Renal pelvis (tissue), 4 donors: ENCODE data around the gene CYSTM1. TPM values are rescaled to one million over a fixed set of nuclear protein-coding genes. Genes with fewer than 3 reads are reported as not detected.

Experiments used
- DNase-seq: peaks from one replicate; pipeline ENCODE4 v3.0.0-alpha.2; 2013
- polyA plus RNA-seq, 3 donors: library from polyadenylated mRNA; unstranded; fragments of 120-200 nt; gene quantifications; one replicate each; pipeline ENCODE4 v1.2.1, GENCODE V29; 2013; ENCODE audit not compliant: insufficient read length in 3 of 3

The CYSTM1 gene
- polyA plus RNA-seq, 3 donors = 68.2 to 72.4 (median 72.0) TPM

DNA sequence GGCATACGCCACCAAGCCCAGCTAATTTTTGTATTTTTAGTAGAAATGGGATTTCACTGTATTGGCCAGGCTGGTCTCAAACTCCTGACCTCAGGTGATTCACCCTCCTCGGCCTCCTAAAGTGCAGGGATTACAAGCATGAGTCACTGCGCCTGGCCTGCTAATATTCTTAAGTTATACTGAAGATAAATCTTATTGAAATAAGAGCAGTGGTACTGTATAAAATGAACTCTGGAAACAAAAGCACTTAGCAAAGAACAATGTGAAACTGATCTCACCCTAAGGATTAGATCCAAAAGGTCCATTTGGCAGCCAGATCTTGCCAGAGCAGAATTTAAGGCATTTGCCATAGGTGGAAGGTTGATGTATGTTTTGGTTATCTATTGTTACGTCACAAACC is 27.1 kb downstream of the CYSTM1 start:
- no peak for DNase-seq

DNA sequence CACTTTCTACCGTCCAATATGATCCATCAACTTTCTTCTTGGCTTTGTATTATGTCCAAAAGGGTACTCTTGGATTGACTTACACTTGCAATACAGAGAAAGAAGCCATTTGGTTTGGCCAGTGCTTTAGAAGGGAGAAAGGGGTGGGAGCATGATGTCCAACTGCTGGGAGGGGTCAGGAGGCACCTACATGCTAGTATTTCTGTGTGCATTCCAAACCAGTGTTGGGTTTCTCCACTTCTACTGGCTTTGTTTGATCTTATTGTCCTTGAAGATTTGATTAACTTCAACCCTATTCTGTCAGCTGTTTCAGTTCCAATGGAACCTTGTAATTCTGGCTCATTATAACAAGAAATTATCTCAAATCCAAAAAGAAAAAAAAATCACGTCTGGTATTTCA is 27.6 kb downstream of the CYSTM1 start:
- DNase-seq = no peak

DNA sequence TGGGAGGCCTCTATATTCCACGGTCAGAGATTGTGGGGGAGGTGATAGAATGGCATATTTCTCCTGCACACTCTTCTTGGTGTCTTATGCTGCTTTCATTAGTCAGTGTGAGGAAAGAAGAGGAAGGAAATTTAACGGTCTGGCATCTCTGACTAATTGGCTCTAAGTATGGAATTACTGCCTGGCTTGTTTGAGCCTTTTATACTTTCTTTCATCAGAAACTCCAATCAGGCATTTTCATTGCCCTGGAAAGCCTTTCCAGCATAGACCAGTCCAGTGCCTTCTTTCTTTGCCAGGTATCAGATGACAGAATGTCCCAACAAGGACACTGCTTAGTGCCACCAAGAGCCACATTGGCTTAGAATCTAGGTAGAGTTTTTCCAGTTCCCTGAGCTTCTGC is 30.2 kb downstream of the CYSTM1 start:
- no peak for DNase-seq

DNA sequence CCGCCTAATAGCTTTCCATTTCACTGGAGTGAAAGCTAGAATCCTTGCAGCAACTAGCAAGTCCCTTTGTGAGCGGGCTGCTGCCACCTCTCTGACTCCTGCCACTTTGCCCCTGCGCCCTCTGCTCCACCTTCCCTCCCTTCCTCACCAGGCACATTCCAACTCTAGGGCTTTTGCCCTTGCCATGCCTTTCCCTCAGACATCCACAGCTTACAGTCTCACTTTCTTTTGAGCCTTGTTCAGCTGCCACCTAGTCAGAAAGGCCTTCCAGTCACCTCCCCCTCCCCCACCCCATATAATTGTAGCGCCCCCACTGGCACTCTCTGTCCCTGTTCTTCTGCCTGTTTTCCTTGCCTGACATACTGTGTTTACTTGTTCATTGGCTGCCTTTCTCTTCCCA is 31.0 kb downstream of the CYSTM1 start:
- no peak for DNase-seq

DNA sequence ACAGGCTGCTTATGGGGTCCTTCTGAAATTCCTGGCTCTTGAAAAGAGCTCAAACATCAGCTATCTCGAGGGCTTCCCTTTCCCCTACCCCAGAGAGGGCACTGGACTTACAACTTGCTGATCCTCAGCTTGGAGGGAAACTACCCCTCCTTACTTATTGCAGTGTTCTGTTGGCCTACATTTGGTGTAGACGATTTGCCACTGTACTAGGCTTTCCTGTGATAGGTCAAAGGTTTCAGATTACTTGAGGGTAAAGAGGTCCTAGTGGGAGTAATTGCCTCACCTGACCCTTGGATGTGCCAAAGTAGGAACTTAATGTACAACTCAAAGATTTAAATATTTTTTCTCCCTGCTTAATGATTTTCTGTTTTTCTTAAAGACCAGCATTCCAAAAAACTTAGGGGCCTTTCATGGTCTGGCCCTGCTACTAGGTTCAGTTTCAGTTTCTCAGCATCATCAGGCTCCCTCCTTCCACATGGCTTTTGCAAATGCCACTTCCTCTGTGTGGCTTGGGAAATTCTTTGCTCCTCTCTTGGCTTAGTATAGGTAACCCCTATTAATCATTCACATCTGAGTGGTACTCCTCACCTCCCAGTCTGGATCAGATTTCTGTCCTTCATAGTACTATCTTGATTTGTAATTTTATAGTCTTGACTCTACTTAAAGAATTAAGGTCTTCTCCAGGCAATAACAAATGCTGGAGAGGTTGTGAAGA is 32.4 kb downstream of the CYSTM1 start:
- DNase-seq = no peak

DNA sequence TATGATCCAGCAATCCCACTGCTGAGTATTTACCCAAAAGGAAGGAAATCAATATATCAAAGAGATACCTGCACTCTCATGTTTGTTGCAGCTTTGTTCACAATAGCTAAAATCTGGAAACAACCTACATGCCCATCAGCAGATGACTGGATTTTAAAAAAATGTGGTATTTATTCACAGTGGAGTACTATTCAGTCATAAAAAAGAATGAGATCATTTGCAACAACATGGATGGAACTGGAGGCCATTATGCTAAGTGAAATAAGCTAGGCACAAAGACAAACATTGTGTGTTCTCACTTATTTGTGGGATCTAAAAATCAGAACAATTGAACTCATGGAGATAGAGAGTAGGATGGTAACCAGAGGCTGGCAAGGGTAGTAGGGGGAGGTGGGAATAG is 33.1 kb downstream of the CYSTM1 start:
- DNase-seq = no peak

DNA sequence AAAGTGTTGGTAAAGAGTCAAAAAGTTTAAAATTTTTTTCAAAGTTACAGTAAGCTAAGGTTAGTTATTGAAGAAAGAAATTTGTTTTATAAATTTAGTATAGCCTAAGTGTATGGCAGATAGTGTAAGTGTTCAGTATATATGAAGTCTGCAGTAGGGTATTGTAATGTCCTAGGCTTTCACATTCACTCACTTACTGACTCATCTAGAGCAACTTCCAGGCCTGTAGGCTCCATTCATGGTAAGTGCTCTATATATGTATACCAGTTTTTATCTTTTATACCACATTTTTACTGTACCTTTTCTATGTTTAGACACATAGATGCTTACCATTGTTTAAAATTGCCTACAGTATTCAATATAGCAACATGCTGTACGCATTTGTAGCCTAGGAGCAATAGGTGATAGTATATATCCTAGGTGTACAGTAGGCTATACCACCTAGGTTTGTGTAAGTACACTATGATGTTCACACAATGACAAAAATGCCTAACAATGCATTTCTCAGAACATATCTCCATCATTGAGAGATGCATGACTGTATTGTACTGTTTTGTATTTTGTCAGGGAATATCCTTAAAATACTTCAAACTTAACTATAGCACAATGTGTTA is 38.5 kb downstream of the CYSTM1 start:
- no peak for DNase-seq

DNA sequence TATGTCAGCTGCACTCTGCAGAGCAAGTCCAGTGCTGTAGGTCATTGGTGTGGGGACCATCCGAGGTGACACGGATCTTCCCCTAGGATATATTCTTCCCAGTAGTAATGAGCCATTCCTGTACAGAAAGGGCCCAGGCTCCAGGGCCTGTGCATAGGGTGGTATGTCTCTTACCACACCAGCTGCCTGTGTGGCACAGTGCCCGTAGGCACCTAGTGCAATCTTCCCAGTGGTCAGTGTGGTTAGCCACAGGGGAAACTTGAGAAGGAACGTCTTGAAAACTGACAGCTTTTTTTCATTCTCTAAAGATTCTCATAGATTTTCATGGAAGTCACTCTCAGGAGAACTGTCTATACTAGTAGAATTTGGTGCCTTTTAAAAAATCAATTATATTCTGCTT is 39.8 kb downstream of the CYSTM1 start:
- no peak for DNase-seq

DNA sequence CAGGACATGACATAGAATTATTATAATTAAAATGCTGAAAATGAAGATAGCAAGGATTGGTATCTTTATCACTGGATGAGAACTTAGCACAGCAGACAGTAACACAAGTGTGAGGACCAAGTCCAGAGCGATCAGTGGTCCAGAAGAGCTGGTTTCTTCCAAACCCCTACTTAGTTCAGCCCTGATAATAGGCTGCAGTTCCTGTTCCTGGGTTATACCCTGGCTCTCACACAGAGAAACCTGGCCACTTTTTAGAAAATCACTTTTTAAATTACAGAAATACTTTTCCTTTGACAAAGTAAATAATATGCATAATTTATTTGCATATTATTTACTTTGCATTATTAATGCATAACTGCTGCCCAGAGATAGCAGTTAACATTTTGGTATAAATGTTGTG is 40.3 kb downstream of the CYSTM1 start:
- DNase-seq = no peak

DNA sequence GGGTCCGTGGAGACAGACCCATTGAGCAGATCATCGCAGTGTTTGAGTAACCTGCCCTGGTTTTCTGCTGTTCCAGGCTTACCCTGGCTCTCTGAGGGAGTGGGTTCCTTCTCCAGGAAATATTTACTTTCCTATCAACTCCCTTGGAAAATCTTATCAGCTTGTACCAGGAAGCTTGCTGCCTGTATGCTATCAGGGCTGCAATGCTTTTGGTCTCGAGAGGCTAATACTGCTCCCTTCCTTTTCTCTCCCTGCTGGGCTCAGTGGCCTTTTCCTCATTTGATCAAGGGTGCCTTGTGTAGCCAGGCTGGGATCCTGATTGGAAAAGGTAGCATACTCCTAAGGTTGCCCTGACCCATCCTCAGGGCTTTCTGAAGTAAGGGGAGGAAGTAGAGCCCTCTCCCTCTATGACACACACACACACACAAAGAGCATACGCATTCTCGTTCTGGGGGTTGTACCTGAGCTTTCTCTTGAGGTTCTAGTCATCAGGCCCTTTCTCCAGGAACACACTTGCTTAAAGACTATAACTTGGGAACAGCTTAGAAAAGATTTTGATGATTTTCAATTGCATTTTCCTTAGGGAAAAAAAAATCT is 41.6 kb downstream of the CYSTM1 start:
- DNase-seq = no peak

DNA sequence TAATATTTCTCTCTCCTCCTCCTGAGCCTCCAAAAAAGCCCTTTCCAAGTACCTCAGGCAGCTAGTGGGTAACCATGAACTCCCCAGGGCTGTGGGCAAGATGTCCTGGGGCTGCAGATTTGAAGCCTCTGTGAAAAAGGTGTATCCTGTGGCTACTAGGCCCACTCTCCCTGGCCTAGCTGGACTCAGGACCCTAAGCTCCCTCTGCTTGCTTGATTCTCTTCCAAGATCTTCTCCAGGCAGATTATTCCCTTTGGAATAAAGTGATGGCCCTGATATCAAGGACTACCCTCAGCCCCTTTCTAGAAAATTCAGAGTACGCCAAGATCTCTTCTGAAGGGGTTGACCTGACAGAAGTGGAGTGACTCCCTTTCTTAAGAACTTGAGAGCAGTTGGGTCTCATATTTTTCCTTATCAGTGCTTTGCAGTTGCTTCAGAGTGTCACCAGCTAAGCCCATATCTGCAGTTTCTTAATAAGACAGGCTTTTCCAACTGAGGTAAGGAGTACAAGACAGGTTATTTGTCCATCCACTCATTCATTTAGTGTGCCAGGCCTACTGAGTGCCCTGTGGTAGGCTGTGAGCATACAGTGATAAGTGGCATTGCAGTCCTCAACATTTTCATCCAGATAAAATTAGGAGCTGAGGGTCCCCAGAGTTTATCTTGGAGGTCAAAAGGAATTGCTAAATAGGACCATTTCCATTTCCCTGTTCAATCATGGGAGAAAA is 42.5 kb downstream of the CYSTM1 start:
- no peak for DNase-seq

DNA sequence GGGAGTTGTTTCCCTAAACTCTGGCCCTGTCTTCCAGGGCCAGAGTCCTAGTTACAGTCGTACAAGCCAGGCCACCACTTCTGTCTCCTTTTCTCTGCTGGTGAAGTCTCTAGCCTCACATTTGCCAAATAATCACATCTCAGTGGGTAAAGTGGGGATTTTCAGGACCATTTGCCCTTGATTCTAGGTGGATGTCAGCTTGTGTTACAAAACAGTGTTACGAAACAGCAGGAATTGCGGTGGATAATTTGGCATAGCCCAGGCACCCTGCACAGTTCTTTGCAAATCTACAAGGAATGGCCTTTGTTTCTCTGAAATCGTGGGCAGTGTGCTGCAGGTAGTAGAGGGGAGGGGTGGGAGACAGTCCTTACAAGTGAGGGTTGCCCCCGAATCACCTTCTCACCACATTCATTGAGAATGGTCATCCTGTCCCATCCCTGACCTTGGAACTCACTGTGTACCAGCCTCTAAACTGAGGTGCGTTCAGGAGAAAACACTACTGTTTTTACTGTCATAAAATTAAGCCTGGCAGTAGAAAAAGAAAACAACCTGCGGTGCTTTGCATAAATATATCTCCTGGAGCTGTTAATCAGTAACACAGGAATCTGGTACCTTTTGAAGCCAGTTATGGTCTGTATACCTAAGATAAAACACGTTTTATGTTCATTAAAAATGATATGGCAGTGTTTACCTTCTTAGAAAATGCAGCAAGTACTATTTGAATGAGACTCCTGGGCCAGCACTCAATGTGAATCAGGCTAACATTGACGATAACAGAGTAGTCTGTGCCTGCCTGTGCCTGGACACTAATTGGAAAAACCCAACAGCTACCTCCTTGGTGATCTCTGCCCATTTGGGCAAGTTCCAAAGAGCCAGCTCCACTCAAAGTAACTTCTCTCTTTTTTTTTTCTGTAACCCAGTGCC is 44.3 kb downstream of the CYSTM1 start:
- DNase-seq = no peak

DNA sequence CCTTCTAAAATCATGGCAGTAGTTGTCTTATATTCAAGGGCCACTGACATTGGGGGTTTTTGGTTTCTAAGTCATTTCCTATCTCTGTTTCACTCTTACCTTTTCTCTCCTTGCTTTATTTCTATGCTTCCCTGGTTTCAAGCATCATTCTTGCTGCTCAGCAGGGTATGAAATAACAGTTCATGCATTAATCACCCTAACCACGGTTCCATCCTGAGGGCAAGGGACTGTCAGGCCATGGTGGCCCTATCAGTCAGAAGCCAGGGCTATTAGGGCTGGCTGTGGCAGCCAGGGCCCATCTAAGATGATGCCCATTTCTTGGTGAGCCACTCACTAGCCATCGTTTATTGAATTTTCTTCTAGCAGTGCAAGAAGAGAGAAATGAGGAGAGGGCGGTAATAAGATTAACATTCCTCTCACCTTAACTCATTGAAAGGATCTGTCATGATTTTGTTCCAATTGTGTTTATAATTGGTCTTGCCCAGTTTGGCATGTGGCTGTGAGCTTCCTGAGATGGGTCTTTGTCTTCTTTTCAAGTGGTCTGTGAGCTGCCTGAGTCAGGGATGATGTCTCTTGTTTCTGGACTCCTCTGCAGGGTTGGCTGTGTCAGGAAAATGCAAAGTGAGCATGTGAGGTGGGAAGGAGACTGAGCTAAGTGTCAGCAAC is 45.2 kb downstream of the CYSTM1 start:
- DNase-seq = no peak

DNA sequence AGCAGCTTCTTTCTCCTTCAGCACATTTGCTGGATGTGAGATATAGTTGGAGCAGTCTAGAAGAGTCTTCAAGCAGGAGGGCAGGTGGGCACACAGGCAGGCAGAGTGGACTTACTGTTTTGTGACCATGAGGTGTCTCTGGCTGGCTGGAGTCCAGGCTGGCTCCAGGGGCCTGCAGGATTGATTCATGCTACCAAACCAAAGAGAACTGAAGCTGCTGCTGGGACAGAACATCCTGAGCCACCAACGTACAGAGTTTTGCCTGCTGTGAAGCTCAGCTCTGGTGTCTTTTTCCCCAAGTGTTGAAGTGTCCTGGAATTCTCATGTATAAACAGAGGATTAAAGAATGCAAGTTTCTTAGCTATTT is 45.7 kb downstream of the CYSTM1 start:
- DNase-seq = no peak

DNA sequence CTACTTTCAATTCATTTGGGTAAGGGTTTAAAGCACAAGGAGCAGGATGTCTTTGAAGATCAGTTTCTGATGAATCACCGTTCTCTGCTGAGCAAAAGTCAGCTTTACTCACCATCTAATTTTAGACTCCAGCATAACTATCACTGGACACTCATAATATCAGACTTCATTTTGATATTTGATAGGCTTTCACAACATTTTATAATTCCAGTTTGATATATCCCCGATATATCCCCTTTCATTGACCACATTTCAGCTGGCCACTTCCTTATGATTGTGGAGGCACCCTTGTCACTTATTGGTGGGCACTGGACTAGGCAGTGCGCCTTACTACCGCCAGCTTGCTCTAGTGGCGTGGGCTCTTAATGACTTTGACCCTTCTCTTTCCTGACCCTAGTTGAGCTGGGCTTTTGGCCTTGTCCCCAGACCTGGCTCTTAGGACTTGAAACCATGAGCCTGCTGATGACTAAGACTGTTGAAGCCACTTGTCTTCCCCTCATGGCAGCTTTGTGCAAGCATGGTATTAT is 46.8 kb downstream of the CYSTM1 start:
- DNase-seq = no peak

DNA sequence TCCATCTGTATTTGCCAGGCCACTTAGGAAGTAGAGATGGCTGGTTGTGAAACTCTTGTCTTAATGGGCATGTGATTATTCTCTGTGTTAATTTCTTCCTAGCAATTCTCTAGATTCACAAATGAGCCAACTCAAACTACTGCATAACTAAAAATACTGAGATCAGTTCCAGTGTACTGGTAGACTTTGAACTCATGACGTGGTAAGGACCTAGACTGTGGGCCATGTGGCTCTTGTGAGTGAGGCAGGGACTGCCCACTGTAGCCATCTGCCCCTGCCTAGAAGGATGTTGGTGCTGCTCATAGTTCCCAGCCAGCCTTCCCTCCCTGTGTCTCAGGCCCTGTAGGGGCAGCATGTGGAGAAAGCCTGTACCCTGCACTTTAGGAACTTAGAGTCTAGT is 47.4 kb downstream of the CYSTM1 start:
- DNase-seq = no peak

DNA sequence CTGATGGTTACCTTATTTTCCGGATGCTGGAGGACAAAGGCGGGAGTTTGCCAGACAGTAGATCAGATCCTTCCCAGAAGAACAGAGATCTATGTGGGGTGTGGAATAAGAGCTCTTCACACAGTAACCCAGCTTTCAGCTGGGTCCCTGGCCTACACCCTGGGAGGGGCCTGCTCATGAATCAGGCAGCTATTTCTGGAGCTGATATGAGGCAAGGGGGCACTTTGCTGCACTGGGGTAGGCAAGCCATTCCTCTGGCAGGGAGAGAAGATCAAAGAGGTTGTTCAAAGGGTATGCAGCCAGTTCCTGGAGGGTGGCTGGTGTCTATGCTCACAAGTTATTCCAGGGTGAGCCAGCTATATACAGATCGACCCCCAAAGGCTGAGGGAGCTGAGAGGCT is 48.6 kb downstream of the CYSTM1 start:
- no peak for DNase-seq

DNA sequence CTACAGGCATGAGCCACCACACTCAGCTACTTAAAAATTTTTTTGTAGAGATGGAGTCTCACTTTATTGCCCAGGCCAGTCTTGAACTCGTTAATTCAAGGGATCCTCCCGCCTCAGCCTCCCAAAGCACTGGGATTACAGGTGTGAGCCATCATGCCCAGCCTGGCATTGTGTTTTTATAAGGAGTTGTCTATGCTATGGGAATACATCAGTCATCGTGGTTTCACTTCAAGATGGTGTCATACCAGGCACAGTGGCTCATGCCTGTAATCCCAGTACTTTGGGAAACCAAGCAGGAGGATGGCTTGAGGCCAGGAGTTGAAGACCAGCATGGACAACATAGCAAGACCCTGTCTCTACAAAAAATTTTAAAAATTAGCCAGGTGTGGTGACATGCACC is 49.7 kb downstream of the CYSTM1 start:
- DNase-seq = no peak

DNA sequence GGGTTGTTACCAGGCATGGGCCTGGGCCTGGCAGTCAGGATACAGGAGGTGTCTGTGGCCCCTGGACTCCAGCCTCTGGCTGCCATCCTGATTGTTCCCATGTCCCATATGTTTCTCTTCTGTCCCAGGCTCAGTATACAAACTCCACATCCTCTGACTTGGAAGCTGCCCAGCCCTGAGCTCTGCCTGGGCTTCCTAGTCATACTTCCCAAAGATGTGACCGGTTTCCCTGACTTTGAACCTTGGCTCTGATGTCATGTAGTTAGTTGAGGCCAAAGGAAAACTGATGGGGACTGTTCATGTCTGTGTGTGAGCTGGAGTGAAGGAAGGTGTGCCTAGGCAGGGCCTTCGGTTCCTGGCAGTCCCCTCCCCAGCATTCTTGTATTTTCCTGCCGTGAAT is 50.4 kb downstream of the CYSTM1 start:
- DNase-seq = no peak

DNA sequence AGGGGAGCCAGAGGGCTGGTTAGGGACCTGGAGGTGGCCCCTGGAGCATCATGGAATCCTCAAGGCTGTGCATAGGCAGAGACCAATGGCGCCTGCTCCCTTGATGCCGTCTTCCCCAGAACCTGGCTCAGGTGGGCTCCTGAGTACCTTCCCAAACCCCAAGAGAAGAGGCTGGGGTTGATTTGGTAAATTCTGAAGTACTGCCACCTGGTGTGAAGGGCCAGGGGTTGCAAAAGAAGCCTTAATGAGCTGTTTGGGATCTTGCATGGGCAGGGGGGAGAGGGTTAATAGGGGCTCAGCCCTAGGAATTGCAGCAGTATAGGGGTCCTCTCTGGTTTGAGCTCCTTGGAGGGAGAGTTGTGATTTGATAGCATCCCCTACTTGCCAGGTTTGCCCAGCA is 52.1 kb downstream of the CYSTM1 start:
- DNase-seq = no peak

DNA sequence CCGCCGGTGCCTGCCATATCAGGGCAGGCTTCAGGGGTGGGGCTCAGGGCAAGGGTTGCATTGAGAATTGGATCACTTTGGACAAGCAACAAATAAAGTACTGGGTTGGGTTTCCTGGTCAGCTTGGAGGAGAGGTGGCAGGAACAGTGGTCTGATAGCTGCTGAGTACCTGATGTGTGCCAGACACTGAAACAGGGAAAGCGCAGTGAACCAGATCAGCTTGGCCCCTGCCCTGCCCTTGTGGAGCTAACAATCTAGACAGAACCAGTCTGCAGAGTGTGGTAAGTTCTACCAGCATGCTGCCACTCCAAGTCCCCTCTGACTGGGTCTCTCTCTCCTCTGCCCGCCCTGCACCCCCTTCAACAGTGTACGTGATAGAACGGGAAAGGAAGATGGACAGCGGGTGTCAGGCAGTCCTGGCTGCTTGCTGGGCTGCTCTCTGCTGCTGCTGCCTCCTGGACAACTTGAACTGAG is 53.4 kb downstream of the CYSTM1 start:
- no peak for DNase-seq
